OCI-LY3 (cell line): ENCODE data around the gene DCTN2.

Experiments used
- CTCF ChIP-seq: fragments of 200-600, 300-600 bp; sonication (generic); IDR thresholded peaks from 2 replicates; pipeline ENCODE4 v1.5.1; 2014; ENCODE audit warnings: antibody characterized with exemption, low read length, low read depth
- EZH2phosphoT487 ChIP-seq: fragments of 200-600 bp; shearing (Covaris generic); IDR thresholded peaks from 2 replicates; pipeline ENCODE4 v1.6.1; 2018; ENCODE audit warnings: antibody characterized with exemption, mixed run types, low read depth

- no peak for TF ChIP-seq CTCF
- TF ChIP-seq EZH2phosphoT487: no peak
Observed at GRCh38 chr12:57576613-57577160, 29.7 kb upstream of the DCTN2 start.
